B cell (primary cell): ENCODE data around the gene MAGEB3.

ENCODE experiments used
- EZH2 ChIP-seq: IDR thresholded peaks from 2 replicates; pipeline ENCODE4 v1.6.1; 2012; ENCODE audit warnings: borderline replicate concordance, low read depth, mild to moderate bottlenecking, moderate library complexity, low read length; ENCODE audit not compliant: insufficient read depth, poor library complexity, severe bottlenecking
- TF ChIP-seq, protein P1 (sequence below): fragments of 200-600 bp; IDR thresholded peaks from one replicate; pipeline ENCODE4 v1.8.0; 2022; ENCODE audit warnings: antibody characterized with exemption, mild to moderate bottlenecking

DNA sequence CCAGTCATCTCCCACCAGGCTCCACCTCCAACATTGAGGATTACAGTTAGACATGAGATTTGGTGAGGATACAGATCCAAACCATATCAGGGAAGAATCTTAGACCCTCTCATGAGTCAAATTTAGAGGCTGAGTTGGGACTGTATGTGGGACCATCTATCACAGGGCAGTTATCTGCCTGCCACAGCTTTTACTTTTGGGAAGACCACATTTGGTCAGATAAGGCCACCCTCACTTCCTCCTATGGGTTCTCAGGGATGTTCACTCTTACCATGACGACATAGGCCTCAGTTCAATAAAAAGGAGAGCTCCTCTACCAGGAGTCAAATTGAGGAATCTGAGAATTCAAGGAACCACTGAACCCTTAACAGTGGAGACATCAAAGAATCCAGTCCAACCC, 13.0 kb upstream of the MAGEB3 start:
- TF ChIP-seq EZH2 = no peak
- TF ChIP-seq, protein P1, sequence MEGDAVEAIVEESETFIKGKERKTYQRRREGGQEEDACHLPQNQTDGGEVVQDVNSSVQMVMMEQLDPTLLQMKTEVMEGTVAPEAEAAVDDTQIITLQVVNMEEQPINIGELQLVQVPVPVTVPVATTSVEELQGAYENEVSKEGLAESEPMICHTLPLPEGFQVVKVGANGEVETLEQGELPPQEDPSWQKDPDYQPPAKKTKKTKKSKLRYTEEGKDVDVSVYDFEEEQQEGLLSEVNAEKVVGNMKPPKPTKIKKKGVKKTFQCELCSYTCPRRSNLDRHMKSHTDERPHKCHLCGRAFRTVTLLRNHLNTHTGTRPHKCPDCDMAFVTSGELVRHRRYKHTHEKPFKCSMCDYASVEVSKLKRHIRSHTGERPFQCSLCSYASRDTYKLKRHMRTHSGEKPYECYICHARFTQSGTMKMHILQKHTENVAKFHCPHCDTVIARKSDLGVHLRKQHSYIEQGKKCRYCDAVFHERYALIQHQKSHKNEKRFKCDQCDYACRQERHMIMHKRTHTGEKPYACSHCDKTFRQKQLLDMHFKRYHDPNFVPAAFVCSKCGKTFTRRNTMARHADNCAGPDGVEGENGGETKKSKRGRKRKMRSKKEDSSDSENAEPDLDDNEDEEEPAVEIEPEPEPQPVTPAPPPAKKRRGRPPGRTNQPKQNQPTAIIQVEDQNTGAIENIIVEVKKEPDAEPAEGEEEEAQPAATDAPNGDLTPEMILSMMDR = no peak
